ENCODE measurements around the gene CMTR1.

Gene CMTR1

DNA sequence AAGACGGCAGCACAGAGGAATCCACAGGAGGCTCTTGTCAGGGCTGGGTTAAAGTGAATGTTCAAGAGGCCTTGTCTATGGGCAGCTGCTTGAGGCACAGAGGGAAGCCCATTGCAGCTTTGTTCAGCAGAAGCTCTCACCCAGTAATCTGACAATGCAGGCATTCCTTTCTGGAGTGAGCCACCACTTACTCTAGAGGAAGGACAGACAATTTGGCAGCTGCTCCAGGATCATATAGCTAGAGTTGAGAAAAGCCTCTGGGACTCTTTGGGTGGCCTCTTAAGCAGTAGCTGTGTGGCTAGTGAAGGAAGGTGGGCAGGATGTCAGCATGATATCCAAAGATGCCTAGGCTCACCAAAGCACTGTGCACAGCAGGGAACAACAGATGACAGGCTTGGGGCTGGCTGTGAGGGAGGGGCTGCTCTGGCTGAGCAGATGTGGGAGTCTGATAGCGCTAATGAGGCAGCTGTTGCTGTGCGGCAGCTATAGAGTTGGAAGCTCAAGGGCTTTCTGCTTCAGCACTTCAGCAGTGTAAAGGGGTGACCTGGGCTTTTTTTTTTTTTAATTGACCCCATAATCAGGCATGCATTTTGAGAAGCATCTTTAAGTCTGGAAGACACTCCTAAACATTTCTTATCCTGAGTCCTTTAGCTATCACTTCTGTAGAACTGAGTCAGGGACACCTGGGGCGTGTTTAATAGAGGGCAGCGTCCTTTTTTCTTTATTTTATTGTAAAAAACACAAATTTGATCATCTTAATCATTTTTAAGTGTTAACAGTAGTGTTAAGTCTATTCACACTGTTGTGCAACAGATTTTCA is 27.2 kb downstream of the CMTR1 start:
- peaks cover 69% of the 10 kb centered on the region for H3K36me3 ChIP-seq (ENCODE audit: insufficient read depth, low read depth, low read length)

DNA sequence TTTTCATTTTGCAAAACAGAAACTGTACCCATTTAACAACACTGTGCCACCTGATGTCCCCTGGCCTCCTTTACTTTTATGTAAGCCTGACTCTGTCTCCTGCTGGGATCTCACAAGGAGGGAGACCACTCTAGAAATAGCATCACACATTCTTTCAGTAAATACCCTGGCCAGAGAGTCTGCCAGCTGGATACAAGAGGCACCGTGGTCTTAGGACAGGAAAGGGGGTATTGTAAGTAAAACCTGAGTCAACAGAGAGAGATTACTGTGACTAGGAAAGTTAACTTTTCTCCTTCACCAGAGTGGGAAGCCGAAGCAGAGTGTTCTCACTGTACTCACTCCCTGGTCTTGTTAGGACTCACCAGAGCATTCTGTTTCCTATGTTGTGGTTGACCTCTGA is 27.8 kb downstream of the CMTR1 start:
- no peak overlapping the region for H3K4me3 ChIP-seq (ENCODE audit: low read length)
- H3K27ac ChIP-seq (ENCODE audit: low read length) = peak overlapping the region; percentile 25
- H3K36me3 ChIP-seq (ENCODE audit: insufficient read depth, low read depth, low read length) = peaks cover 63% of the 10 kb centered on the region

More for the DNA sequence above, 27.2 kb downstream of the CMTR1 start:
- H3K4me3 ChIP-seq (ENCODE audit: low read length) = no peak overlapping the region
- H3K27ac ChIP-seq (ENCODE audit: low read length) = no peak overlapping the region
- H3K9ac ChIP-seq (ENCODE audit: low read depth, low read length) = no peak overlapping the region
- H3K27me3 ChIP-seq (ENCODE audit: insufficient read depth, low read length) = no peaks in the 10 kb centered on the region
- no peaks in the 10 kb centered on the region for H3K9me3 ChIP-seq (ENCODE audit: insufficient read depth, low read depth, low read length)
- peaks cover 5% of the 10 kb centered on the region; the same call in 1 of the 2 replicates for H3K4me1 ChIP-seq (ENCODE audit: insufficient read depth, low read length)

GRCh38 chr6:37463110-37463509 is 30.1 kb downstream of the CMTR1 start:
- Histone ChIP-seq H3K9ac (ENCODE audit: low read depth, low read length) (no peak overlapping the region), H3K27ac (ENCODE audit: low read length) (no peak overlapping the region), H3K27me3 (ENCODE audit: insufficient read depth, low read length) (no peaks in the 10 kb centered on the region), H3K9me3 (ENCODE audit: insufficient read depth, low read depth, low read length) (no peaks in the 10 kb centered on the region), H3K36me3 (ENCODE audit: insufficient read depth, low read depth, low read length) (peaks cover 56% of the 10 kb centered on the region), H3K4me3 (ENCODE audit: low read length) (no peak overlapping the region), H3K4me1 (ENCODE audit: insufficient read depth, low read length) (peaks cover 5% of the 10 kb centered on the region; the same call in 1 of the 2 replicates)

More for the DNA sequence above, 27.8 kb downstream of the CMTR1 start:
- Histone ChIP-seq H3K9me3 (ENCODE audit: insufficient read depth, low read depth, low read length) (no peaks in the 10 kb centered on the region), H3K4me1 (ENCODE audit: insufficient read depth, low read length) (peaks cover 5% of the 10 kb centered on the region; the same call in 1 of the 2 replicates), H3K9ac (ENCODE audit: low read depth, low read length) (no peak overlapping the region), H3K27me3 (ENCODE audit: insufficient read depth, low read length) (no peaks in the 10 kb centered on the region)

GRCh38 chr6:37467718-37468117 is 34.7 kb downstream of the CMTR1 start:
- H3K9ac ChIP-seq (ENCODE audit: low read depth, low read length) = no peak overlapping the region
- H3K4me3 ChIP-seq (ENCODE audit: low read length) = no peak overlapping the region
- no peaks in the 10 kb centered on the region for H3K4me1 ChIP-seq (ENCODE audit: insufficient read depth, low read length)
- no peaks in the 10 kb centered on the region for H3K27me3 ChIP-seq (ENCODE audit: insufficient read depth, low read length)
- H3K9me3 ChIP-seq (ENCODE audit: insufficient read depth, low read depth, low read length) = no peaks in the 10 kb centered on the region
- H3K36me3 ChIP-seq (ENCODE audit: insufficient read depth, low read depth, low read length) = peaks cover 31% of the 10 kb centered on the region
- H3K27ac ChIP-seq (ENCODE audit: low read length) = no peak overlapping the region

GRCh38 chr6:37473364-37474095 is 40.5 kb downstream of the CMTR1 start:
- no peaks in the 10 kb centered on the region for H3K9me3 ChIP-seq (ENCODE audit: insufficient read depth, low read depth, low read length)
- H3K9ac ChIP-seq (ENCODE audit: low read depth, low read length) = no peak overlapping the region
- no peak overlapping the region for H3K27ac ChIP-seq (ENCODE audit: low read length)
- no peaks in the 10 kb centered on the region for H3K4me1 ChIP-seq (ENCODE audit: insufficient read depth, low read length)
- H3K27me3 ChIP-seq (ENCODE audit: insufficient read depth, low read length) = no peaks in the 10 kb centered on the region
- peaks cover 78% of the 10 kb centered on the region for H3K36me3 ChIP-seq (ENCODE audit: insufficient read depth, low read depth, low read length)
- H3K4me3 ChIP-seq (ENCODE audit: low read length) = no peak overlapping the region

GRCh38 chr6:37474316-37474715 is 41.3 kb downstream of the CMTR1 start:
- H3K4me1 ChIP-seq (ENCODE audit: insufficient read depth, low read length) = no peaks in the 10 kb centered on the region
- H3K27ac ChIP-seq (ENCODE audit: low read length) = no peak overlapping the region
- peaks cover 85% of the 10 kb centered on the region for H3K36me3 ChIP-seq (ENCODE audit: insufficient read depth, low read depth, low read length)
- no peak overlapping the region for H3K9ac ChIP-seq (ENCODE audit: low read depth, low read length)
- H3K4me3 ChIP-seq (ENCODE audit: low read length) = no peak overlapping the region
- no peaks in the 10 kb centered on the region for H3K27me3 ChIP-seq (ENCODE audit: insufficient read depth, low read length)
- no peaks in the 10 kb centered on the region for H3K9me3 ChIP-seq (ENCODE audit: insufficient read depth, low read depth, low read length)

- H3K4me3 ChIP-seq (ENCODE audit: low read length) = no peak overlapping the region
- no peak overlapping the region for H3K27ac ChIP-seq (ENCODE audit: low read length)
- H3K9me3 ChIP-seq (ENCODE audit: insufficient read depth, low read depth, low read length) = no peaks in the 10 kb centered on the region
- H3K9ac ChIP-seq (ENCODE audit: low read depth, low read length) = no peak overlapping the region
- H3K27me3 ChIP-seq (ENCODE audit: insufficient read depth, low read length) = no peaks in the 10 kb centered on the region
- peaks cover 12% of the 10 kb centered on the region; the same call in 1 of the 2 replicates for H3K4me1 ChIP-seq (ENCODE audit: insufficient read depth, low read length)
- peaks cover 83% of the 10 kb centered on the region for H3K36me3 ChIP-seq (ENCODE audit: insufficient read depth, low read depth, low read length)
These were observed 44.2 kb downstream of the CMTR1 start for GRCh38 chr6:37477191-37477590.

GRCh38 chr6:37477656-37478435 is 44.8 kb downstream of the CMTR1 start:
- H3K9me3 ChIP-seq (ENCODE audit: insufficient read depth, low read depth, low read length) = no peaks in the 10 kb centered on the region
- H3K4me1 ChIP-seq (ENCODE audit: insufficient read depth, low read length) = peaks cover 12% of the 10 kb centered on the region; the same call in 1 of the 2 replicates
- peaks cover 83% of the 10 kb centered on the region for H3K36me3 ChIP-seq (ENCODE audit: insufficient read depth, low read depth, low read length)
- no peak overlapping the region for H3K4me3 ChIP-seq (ENCODE audit: low read length)
- no peak overlapping the region for H3K9ac ChIP-seq (ENCODE audit: low read depth, low read length)
- no peak overlapping the region for H3K27ac ChIP-seq (ENCODE audit: low read length)
- no peaks in the 10 kb centered on the region for H3K27me3 ChIP-seq (ENCODE audit: insufficient read depth, low read length)

- no peak overlapping the region for H3K9ac ChIP-seq (ENCODE audit: low read depth, low read length)
- no peaks in the 10 kb centered on the region for H3K9me3 ChIP-seq (ENCODE audit: insufficient read depth, low read depth, low read length)
- no peak overlapping the region for H3K4me3 ChIP-seq (ENCODE audit: low read length)
- peaks cover 82% of the 10 kb centered on the region for H3K36me3 ChIP-seq (ENCODE audit: insufficient read depth, low read depth, low read length)
- peaks cover 12% of the 10 kb centered on the region; the same call in 1 of the 2 replicates for H3K4me1 ChIP-seq (ENCODE audit: insufficient read depth, low read length)
- H3K27ac ChIP-seq (ENCODE audit: low read length) = no peak overlapping the region
- no peaks in the 10 kb centered on the region for H3K27me3 ChIP-seq (ENCODE audit: insufficient read depth, low read length)
These were observed 45.8 kb downstream of the CMTR1 start for GRCh38 chr6:37478827-37479226.

DNA sequence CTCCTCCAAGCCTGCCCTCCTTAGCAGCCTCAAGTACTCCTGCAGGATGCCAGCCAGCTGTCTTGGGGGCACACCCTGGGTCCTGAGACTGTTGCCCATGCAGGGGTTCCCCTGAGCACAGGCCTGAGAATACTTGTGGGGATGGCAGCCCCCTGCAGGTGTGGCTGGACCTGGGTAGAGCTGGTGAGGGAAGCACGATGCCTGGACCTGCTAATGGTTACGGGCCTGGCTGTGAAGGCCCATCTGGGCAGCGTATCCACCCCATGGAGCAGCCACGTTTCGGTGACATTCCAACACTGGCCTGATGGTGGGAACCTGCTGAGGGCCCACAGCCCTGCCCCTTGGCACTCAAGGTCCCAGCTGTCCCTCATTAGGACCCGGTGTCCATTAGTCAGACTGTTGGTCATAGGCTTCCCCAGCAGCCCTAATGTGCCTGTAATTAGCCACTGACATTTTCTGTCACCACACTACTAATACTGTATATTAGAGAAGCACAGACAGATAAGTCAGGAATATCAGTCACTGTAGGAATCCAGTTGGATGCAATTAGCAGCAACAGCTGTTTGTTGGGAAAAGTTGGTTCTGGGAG is 46.3 kb downstream of the CMTR1 start:
- Histone ChIP-seq H3K9me3 (ENCODE audit: insufficient read depth, low read depth, low read length) (no peaks in the 10 kb centered on the region), H3K9ac (ENCODE audit: low read depth, low read length) (no peak overlapping the region), H3K27me3 (ENCODE audit: insufficient read depth, low read length) (no peaks in the 10 kb centered on the region), H3K36me3 (ENCODE audit: insufficient read depth, low read depth, low read length) (peaks cover 77% of the 10 kb centered on the region), H3K4me3 (ENCODE audit: low read length) (no peak overlapping the region), H3K4me1 (ENCODE audit: insufficient read depth, low read length) (peaks cover 12% of the 10 kb centered on the region; the same call in 1 of the 2 replicates), H3K27ac (ENCODE audit: low read length) (no peak overlapping the region)

- H3K4me1 ChIP-seq (ENCODE audit: insufficient read depth, low read length) = peaks cover 12% of the 10 kb centered on the region; the same call in 1 of the 2 replicates
- H3K27me3 ChIP-seq (ENCODE audit: insufficient read depth, low read length) = no peaks in the 10 kb centered on the region
- H3K9me3 ChIP-seq (ENCODE audit: insufficient read depth, low read depth, low read length) = no peaks in the 10 kb centered on the region
- H3K4me3 ChIP-seq (ENCODE audit: low read length) = no peak overlapping the region
- H3K27ac ChIP-seq (ENCODE audit: low read length) = no peak overlapping the region
- H3K9ac ChIP-seq (ENCODE audit: low read depth, low read length) = no peak overlapping the region
- H3K36me3 ChIP-seq (ENCODE audit: insufficient read depth, low read depth, low read length) = peaks cover 68% of the 10 kb centered on the region
These were observed 47.2 kb downstream of the CMTR1 start for GRCh38 chr6:37480118-37480736.
